Measurements from ENCODE around the gene PCP4L1.
A peak's percentile ranks its signal among the peaks of the same experiment; 100 is the strongest.
"Not testable (repeated sequence)": the region's sequence is repeated elsewhere in the genome, so short reads cannot be mapped to it uniquely, and the experiment has no call there.

PCP4L1 gene

DNA sequence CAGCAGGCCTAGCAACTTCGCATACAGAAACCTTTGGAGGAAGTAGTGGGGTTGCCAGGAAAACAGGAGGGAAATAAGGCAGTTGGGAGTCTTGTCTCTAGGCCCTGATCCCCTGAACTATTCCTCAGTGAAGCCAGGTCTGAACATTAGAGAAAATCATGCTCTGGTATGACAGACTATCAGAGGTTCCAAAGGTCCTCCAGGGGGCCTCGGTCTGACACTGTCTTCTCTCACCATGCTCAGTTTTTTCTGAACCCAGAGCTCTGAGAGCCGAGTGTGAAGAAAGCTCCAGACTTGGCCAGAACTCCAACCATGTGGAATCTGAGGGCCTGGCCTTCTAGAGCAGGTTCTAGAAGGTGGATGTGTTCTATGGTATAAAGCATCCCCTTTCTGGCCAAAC is 28.6 kb upstream of the PCP4L1 start:
- peak; percentile 27 to 35 for DNase-seq

DNA sequence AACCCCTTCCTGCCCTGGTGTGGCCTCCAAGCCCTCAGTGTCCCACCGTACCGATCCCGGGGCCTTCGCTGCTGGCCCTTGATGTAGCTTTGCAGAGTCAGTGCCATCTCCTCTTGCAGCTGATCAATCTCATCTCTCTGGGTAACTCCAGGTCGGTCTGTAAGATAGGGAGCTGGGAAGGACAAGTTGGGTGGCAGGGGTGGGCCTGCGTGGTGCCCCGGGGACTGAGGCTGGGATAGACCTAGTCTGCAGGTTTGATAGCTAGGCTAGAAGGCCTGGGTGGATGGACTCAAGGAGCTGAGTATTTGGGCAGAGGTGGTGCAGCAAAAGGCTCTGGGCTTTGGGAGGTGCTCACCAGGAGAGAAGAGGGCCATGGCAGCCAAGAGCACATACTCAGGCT is 27.8 kb upstream of the PCP4L1 start:
- no peak for DNase-seq

DNA sequence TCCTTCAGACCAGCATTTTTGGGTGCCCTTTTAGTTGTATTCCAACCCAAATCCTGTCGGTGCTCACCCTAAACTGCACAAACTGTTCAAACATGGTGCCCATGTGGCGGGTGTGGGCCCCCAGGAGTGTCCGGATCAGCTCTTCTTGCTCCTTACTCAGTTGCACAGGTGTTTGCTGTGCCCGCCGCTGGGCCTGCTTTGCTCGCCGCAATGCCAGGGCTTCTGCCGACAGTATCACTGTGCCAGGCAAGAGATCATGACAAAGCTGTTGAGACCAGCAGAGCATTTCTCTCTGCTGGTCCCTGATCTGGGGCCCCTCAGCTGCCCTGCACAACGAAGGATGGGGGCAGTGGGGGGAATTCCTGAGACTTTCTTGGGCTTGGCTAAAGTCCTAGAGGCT is 25.4 kb upstream of the PCP4L1 start:
- DNase-seq = no peak

- no peak for DNase-seq
Measured at GRCh38 chr1:161235957-161236775, 22.4 kb upstream of the PCP4L1 start.

DNA sequence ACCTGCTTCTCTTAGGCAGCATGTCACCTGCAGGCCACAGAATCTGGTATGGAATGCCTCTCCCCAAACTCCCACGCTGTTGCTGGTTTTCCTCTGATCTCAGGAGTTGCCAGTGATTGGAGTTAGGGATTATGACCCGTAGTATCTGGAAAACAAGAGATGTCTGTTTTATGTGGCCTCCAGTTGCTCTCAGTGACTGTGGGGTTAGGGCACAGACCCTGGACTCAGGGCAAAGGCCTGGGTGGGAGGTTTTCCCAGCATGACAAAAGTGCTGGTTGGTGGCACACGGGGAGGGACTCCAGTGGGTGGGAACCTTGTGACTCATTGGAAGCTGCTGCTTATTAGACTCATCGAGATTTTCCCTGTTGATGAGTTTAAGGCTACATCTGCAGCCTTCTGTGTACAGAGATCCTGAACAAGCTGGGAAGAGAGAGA is 20.5 kb upstream of the PCP4L1 start, which contains the start of gene NR1I3:
NR1I3 (minus strand) TSS at position 165 of the 435 bp plus-strand sequence. CDS start 1,638 bp downstream, outside the sequence.
- DNase-seq = no peak

GRCh38 chr1:161241682-161242081 is 16.9 kb upstream of the PCP4L1 start:
- DNase-seq = peak in 1 of 2 experiments; percentile 7

- DNase-seq = peak; percentile 38 to 40
Measured at GRCh38 chr1:161242313-161242712, 16.2 kb upstream of the PCP4L1 start.

DNA sequence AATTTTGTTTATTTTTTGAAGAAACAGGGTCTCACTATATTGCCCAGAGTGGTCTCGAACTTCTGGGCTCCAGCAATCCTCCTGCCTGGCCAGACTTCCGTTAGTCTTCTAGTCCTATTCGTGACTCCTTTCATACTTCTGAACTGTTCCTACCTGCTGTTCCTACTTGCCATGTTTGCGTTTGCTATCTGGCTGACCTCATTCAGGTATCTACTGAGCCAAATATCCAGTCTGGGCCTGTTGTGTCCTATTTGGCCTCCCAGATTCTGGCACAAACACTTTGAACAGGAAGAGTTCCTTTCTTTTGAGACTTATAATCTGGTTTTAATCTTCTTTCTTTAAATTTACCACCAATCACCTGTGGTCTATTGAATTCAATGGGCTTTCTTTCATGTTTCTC is 13.7 kb upstream of the PCP4L1 start:
- no peak for DNase-seq

- not testable (repeated sequence) for DNase-seq
Measured at GRCh38 chr1:161250100-161250499, 8.4 kb upstream of the PCP4L1 start.

DNA sequence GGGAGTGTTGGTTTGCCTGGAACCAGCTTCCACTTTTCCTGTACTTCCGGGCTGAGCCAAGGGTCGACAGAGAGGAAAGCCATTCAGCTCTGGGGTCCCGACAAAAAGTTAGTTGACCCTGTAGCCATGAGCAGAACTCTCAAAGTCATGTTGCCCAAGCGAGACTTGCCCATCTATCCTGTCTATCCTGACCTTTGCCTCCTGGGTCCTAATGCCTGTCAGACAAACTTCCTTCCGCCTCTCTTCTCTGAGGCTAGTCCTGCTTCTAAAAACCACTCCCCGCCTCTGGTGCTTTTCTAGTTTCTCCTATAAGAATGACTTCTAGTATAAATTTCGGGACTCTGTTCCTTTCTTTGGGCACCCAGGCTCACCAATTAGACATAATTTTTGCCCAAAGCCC is 7.7 kb upstream of the PCP4L1 start:
- DNase-seq = no peak

- no peak for DNase-seq
Measured at GRCh38 chr1:161251579-161251978, 7.0 kb upstream of the PCP4L1 start.

DNA sequence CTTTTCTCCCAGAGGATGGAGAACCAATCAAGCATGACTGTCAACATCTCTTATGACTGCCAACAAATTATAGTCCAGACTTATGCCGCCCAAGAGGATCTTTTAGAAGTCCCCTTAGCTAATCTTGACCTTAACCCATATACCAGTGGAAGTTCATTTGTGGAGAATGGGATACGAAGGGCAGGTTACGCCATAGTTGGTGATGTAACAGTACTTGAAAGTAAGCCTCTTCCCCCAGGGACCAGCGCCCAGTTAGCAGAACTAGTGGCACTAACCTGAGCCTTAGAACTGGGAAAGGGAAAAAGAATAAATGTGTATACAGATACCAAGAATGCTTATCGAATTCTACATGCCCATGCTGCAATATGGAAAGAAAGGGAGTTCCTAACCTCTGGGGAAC is 3.2 kb upstream of the PCP4L1 start:
- not testable (repeated sequence) for DNase-seq

DNA sequence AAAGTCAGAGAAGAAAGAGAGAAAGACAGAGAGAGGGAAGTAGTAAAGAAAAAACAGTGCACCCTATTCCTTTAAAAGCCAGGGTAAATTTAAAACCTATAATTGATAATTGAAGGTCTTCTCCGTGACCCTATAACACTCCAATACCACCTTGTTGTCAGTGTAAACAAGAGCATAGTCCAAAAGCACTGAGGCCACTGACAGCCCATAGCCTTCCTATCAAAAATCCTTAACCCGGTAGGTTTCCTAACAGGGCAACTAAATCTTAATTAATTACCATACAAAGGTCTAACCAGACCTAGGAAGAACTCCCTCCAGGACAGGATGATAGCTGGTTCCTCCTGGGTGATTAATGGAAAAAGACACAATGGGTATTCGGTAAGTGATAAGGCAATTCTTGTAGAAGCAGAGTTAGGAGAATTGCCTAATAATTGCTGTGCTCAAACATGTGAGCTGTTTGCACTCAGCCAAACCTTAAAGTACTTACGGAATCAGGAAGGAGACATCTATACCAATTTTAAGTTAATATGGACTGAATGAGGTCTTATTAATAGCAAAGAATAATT is 2.5 kb upstream of the PCP4L1 start:
- DNase-seq = not testable (repeated sequence)

- DNase-seq = not testable (repeated sequence)
Measured at GRCh38 chr1:161257109-161257508, 1.4 kb upstream of the PCP4L1 start.

- DNase-seq = no peak
Measured at GRCh38 chr1:161259345-161259702, 779 bp downstream of the PCP4L1 start.

GRCh38 chr1:161259765-161260164 is 1.2 kb downstream of the PCP4L1 start:
- DNase-seq = no peak

DNA sequence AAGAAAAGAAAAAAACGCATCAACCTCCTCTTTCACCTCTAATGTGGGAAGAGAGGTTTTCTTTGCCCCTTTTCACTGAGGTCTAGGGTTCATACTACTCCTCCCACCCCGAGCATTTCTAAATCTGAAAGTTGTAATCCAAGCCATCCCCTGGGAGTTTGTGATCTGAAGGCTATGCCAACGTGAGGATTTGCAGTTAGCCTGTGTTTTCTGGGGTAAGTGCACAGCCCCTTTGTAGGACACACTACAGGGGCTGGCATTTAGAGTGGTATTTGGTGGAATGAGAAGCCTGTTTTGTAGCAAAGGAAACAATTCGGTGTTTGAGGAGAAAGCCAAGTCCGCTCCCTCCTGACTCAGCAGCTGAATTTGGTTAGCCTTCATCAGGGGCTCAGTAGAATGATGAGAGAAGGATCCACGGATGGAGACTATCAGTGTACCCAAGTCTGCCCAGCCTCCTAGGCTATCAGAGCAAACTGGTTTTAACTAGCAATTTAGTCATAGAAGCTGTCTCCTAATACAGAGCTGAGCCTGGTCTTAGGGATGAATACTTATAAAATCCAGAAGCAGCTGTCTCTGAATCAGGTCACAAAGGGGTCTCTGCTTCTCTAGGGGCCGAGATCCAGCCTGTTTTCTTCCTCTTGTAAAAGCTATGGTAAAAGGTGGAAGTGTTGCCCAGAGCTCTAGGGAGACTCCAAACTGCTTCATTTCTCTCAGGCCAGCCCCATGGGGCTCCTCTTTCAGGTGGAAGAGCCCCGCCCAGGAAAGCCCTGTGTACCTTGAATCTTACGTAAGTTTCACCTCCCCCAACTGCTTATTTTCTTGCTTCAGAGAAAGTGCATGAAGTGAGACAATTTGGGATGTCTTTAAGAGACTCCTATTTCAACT is 2.1 kb downstream of the PCP4L1 start:
- DNase-seq = no peak

GRCh38 chr1:161261261-161262235 is 3.0 kb downstream of the PCP4L1 start:
- DNase-seq = no peak

DNA sequence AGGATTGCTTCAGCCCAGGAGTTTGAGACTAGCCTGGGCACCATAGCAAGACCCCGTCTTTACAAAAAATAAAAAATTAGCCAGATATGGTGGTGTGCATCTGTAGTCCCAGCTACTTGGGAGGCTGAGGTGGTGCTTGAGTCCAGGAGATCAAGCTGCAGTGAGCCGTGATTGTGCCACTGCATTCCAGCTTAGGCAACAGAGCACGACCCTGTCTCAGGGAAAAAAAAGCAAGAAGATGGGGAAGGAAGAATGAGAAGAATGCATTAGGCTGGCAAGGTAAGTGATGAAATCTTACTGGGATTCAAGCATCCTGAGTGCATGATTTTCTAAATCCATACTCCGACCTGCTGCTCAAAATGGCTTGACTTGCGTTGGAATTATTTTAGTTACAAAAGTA is 6.8 kb downstream of the PCP4L1 start:
- DNase-seq = no peak

DNA sequence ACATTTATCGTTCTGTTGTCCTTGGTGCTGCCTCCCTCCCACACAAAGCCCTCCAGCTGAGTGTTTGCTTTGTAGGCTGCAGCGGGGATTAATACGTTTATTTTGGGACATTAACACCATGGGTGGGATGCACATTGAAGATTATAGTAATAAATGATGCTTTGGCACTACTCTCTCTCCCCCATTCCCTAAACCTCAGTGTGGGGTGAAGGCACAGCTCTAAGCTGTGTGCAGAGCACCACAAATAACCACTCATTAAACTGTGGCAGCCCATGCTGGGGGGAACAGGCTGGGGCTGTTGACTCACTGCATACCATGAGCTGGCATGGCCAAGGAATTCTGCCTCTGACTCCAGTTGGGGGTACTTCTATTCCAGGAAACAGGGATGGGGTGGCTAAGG is 7.7 kb downstream of the PCP4L1 start:
- no peak for DNase-seq

GRCh38 chr1:161266836-161267235 is 8.3 kb downstream of the PCP4L1 start:
- DNase-seq = no peak

- DNase-seq = peak; percentile 48 to 49
Measured at GRCh38 chr1:161267321-161267720, 8.8 kb downstream of the PCP4L1 start.
